H9 (cell line): ENCODE data around the gene DEGS2. TPM values are rescaled to one million over a fixed set of nuclear protein-coding genes. Genes with fewer than 3 reads are reported as not detected.

Source experiments
- DNase-seq: peaks from one replicate; pipeline ENCODE4 v3.0.0-alpha.2; 2017
- H2AFZ ChIP-seq: one replicate; pipeline ENCODE4 v1.6.1; 2013; ENCODE audit warnings: mild to moderate bottlenecking, low read length, control low read depth, moderate library complexity
- H2AK5ac ChIP-seq: 2 replicates; pipeline ENCODE4 v1.6.1; 2013; ENCODE audit warnings: low read length, control low read depth, mixed read lengths; ENCODE audit not compliant: insufficient read length
- H2BK120ac ChIP-seq: one replicate; pipeline ENCODE4 v1.6.1; 2013; ENCODE audit warnings: low read depth, mild to moderate bottlenecking, low read length, control low read depth, inconsistent platforms; ENCODE audit not compliant: poor library complexity, severe bottlenecking
- H2BK12ac ChIP-seq: 2 replicates; pipeline ENCODE4 v1.6.1; 2013; ENCODE audit warnings: low read length, control low read depth, mixed read lengths, low read depth; ENCODE audit not compliant: insufficient read length
- H2BK15ac ChIP-seq: 2 replicates; pipeline ENCODE4 v1.6.1; 2013; ENCODE audit warnings: low read depth, low read length, control low read depth
- H2BK20ac ChIP-seq: one replicate; pipeline ENCODE4 v1.6.1; 2013; ENCODE audit warnings: low read depth, mild to moderate bottlenecking, low read length, control low read depth, inconsistent platforms; ENCODE audit not compliant: poor library complexity, severe bottlenecking
- H2BK5ac ChIP-seq: 2 replicates; pipeline ENCODE4 v1.6.1; 2013; ENCODE audit warnings: low read length, control low read depth, mixed read lengths; ENCODE audit not compliant: insufficient read length
- H3K14ac ChIP-seq: 2 replicates; pipeline ENCODE4 v1.6.1; 2013; ENCODE audit warnings: low read length, control low read depth; ENCODE audit not compliant: insufficient read depth
- H3K18ac ChIP-seq: 2 replicates; pipeline ENCODE4 v1.6.1; 2013; ENCODE audit warnings: low read depth, mild to moderate bottlenecking, mixed read lengths, low read length, control low read depth; ENCODE audit not compliant: insufficient read length
- H3K23ac ChIP-seq: 2 replicates; pipeline ENCODE4 v1.6.1; 2013; ENCODE audit warnings: low read length, control low read depth, mixed read lengths, low read depth; ENCODE audit not compliant: insufficient read length
- H3K23me2 ChIP-seq: 2 replicates; pipeline ENCODE4 v1.6.1; 2013; ENCODE audit warnings: low read depth, mild to moderate bottlenecking, mixed read lengths, low read length, control low read depth; ENCODE audit not compliant: insufficient read length, poor library complexity, severe bottlenecking
- H3K27ac ChIP-seq: 2 replicates; pipeline ENCODE4 v1.5.1; 2013; ENCODE audit warnings: low read length, control low read depth, mixed read lengths, low read depth; ENCODE audit not compliant: insufficient read length
- H3K27me3 ChIP-seq: 2 replicates; pipeline ENCODE4 v1.6.1; 2013; ENCODE audit warnings: low read length, control low read depth, inconsistent platforms; ENCODE audit not compliant: insufficient read depth
- H3K4ac ChIP-seq: 2 replicates; pipeline ENCODE4 v1.6.1; 2013; ENCODE audit warnings: low read depth, mild to moderate bottlenecking, control low read depth, inconsistent platforms, low read length, moderate library complexity
- H3K4me1 ChIP-seq: 2 replicates; pipeline ENCODE4 v1.6.1; 2013; ENCODE audit warnings: low read length, control low read depth, inconsistent platforms; ENCODE audit not compliant: insufficient read depth
- H3K4me2 ChIP-seq: 2 replicates; pipeline ENCODE4 v1.6.1; 2013; ENCODE audit warnings: low read length, control low read depth, mixed read lengths; ENCODE audit not compliant: insufficient read length, insufficient read depth
- H3K56ac ChIP-seq: 2 replicates; pipeline ENCODE4 v1.6.1; 2013; ENCODE audit warnings: low read depth, mild to moderate bottlenecking, mixed read lengths, low read length, control low read depth; ENCODE audit not compliant: insufficient read length
- H3K79me1 ChIP-seq: 2 replicates; pipeline ENCODE4 v1.6.1; 2013; ENCODE audit warnings: low read depth, mild to moderate bottlenecking, moderate library complexity, low read length, control low read depth, inconsistent platforms; ENCODE audit not compliant: insufficient read depth, poor library complexity, severe bottlenecking
- H3K79me2 ChIP-seq: 2 replicates; pipeline ENCODE4 v1.6.1; 2013; ENCODE audit warnings: low read length, control low read depth, inconsistent platforms; ENCODE audit not compliant: insufficient read depth
- H3K9ac ChIP-seq: 2 replicates; pipeline ENCODE4 v1.6.1; 2013; ENCODE audit warnings: low read length, control low read depth, mixed read lengths; ENCODE audit not compliant: insufficient read length; ENCODE audit errors: extremely low read depth
- H3K9me3 ChIP-seq: one replicate; pipeline ENCODE4 v1.6.1; 2013; ENCODE audit warnings: low read depth, low read length, inconsistent platforms; ENCODE audit not compliant: control insufficient read depth
- H3T11ph ChIP-seq: one replicate; pipeline ENCODE4 v1.6.1; 2013; ENCODE audit warnings: mild to moderate bottlenecking, low read length, control low read depth, inconsistent platforms
- H4K20me1 ChIP-seq: one replicate; pipeline ENCODE4 v1.6.1; 2013; ENCODE audit not compliant: control insufficient read depth, insufficient read length, insufficient read depth
- H4K5ac ChIP-seq: 2 replicates; pipeline ENCODE4 v1.6.1; 2013; ENCODE audit warnings: low read depth, mild to moderate bottlenecking, mixed read lengths, low read length, control low read depth; ENCODE audit not compliant: insufficient read length
- H4K8ac ChIP-seq: replicated peaks from 2 replicates; pipeline ENCODE4 v1.6.1; 2013; ENCODE audit warnings: low read length, control low read depth, mixed read lengths, low read depth; ENCODE audit not compliant: insufficient read length
- H4K91ac ChIP-seq: 2 replicates; pipeline ENCODE4 v1.6.1; 2013; ENCODE audit warnings: low read depth, mild to moderate bottlenecking, moderate library complexity, mixed read lengths, low read length, control low read depth; ENCODE audit not compliant: insufficient read length
- H3K27ac Mint-ChIP-seq, 3 experiments: 2 replicates in 2 of 3; 3 replicates in 1 of 3; pipeline ENCODE4 v1.8.0; 2020 to 2021; ENCODE audit warnings: mixed read lengths in 3 of 3, mild to moderate bottlenecking in 1 of 3, moderate library complexity in 1 of 3
- H3K27me3 Mint-ChIP-seq: 2 replicates; pipeline ENCODE4 v1.8.0; 2021; ENCODE audit warnings: low read depth, mild to moderate bottlenecking, moderate library complexity, mixed read lengths
- H3K36me3 Mint-ChIP-seq, 3 experiments: 2 replicates in 2 of 3; 3 replicates in 1 of 3; pipeline ENCODE4 v1.8.0; 2020 to 2021; ENCODE audit warnings: low read depth in 3 of 3, mixed read lengths in 3 of 3; ENCODE audit not compliant: insufficient read depth in 1 of 3
- H3K4me1 Mint-ChIP-seq, 2 experiments: 2 replicates each; pipeline ENCODE4 v1.8.0; 2020; ENCODE audit warnings: mixed read lengths in 2 of 2
- H3K4me3 Mint-ChIP-seq, 2 experiments: 2 replicates in 1 of 2; 3 replicates in 1 of 2; pipeline ENCODE4 v1.8.0; 2020 to 2021; ENCODE audit warnings: mild to moderate bottlenecking in 2 of 2, mixed read lengths in 2 of 2, moderate library complexity in 1 of 2
- H3K9me3 Mint-ChIP-seq, 2 experiments: 2 replicates in 1 of 2; 3 replicates in 1 of 2; pipeline ENCODE4 v1.8.0; 2020; ENCODE audit warnings: mild to moderate bottlenecking in 2 of 2, mixed read lengths in 2 of 2, moderate library complexity in 1 of 2
- CTCF ChIP-seq: fragments of 200-600 bp; sonication (generic); conservative IDR thresholded peaks from 3 replicates; pipeline ENCODE4 v1.8.0; 2021; ENCODE audit warnings: antibody characterized with exemption, mild to moderate bottlenecking
- WGBS: extraction: QIAGEN DNeasy Blood & Tissue Kit; methylation state at CpG from one replicate; pipeline ENCODE4 v1.1.7; 2013; ENCODE audit warnings: missing lambda C conversion rate, low lambda C conversion rate, mixed read lengths; ENCODE audit not compliant: insufficient read length; ENCODE audit errors: extremely low coverage; 5-methylcytosine and 5-hydroxymethylcytosine counted together
- total RNA-seq: library from RNA; stranded (reverse); gene quantifications from 2 replicates; pipeline ENCODE4 v1.2.1, GENCODE V29; 2021

The DEGS2 gene
- total RNA-seq, 1 experiment from 2014 or later, result 0.72 TPM

DNA sequence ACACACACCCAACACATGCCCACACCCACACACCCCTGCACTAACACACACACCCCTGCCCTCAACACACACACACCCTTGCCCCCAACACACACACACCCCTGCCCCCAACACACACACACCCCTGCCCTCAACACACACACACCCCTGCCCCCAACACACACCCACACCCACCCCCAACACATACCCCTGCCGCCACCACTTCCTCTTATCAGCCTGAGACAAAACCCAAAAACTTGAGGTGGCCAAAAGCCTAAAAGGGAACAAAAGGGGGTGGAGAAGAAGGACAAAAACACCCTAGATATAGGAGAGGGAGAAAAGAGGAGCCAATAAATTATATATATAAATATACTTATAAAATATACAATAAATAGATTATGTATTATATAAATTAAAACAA is 9.1 kb upstream of the DEGS2 start:
- Histone ChIP-seq H3K23me2 (peaks cover 3% of the 10 kb centered on the region), H4K5ac (no peak overlapping the region), H4K20me1 (no peaks in the 10 kb centered on the region), H3K18ac (no peak overlapping the region), H3K4me2 (no peak overlapping the region), H3T11ph (no peak overlapping the region), H3K23ac (no peak overlapping the region), H3K79me1 (no peaks in the 10 kb centered on the region), H3K14ac (no peak overlapping the region), H2BK120ac (no peak overlapping the region), H2BK20ac (no peak overlapping the region), H3K27ac (no peak overlapping the region), H2BK15ac (no peak overlapping the region), H3K9ac (no peak overlapping the region), H3K4ac (no peak overlapping the region), H2BK5ac (no peak overlapping the region), H2AK5ac (no peak overlapping the region), H4K8ac (no peak overlapping the region), H3K4me1 (no peaks in the 10 kb centered on the region; the same call in 1 of the 2 replicates), H3K79me2 (no peaks in the 10 kb centered on the region; the same call in 1 of the 2 replicates), H3K56ac (no peak overlapping the region), H3K9me3 (no peaks in the 10 kb centered on the region), H2BK12ac (no peak overlapping the region), H3K27me3 (peaks cover 3% of the 10 kb centered on the region; the same call in 1 of the 2 replicates), H2AFZ (no peak overlapping the region), H4K91ac (no peak overlapping the region)
- Mint-ChIP-seq H3K4me1 (peaks cover 3 to 19% of the 10 kb centered on the region in 2 experiments; a peak in 3 of 4 replicates), H3K36me3 (no peaks in the 10 kb centered on the region; a peak in 1 of 7 replicates), H3K4me3 (no peak overlapping the region), H3K9me3 (peaks cover 0 to 2% of the 10 kb centered on the region in 2 experiments; a peak in 2 of 5 replicates), H3K27ac (no peak overlapping the region), H3K27me3 (peaks cover 12% of the 10 kb centered on the region)
- no CpG with 5 or more reads among the region's 1 CpG for WGBS
- no peak for TF ChIP-seq CTCF
- DNase-seq, result no peak
